Osteocyte (in vitro differentiated cells): Measurements from ENCODE around the gene ARHGEF3. TPM values are rescaled to one million over a fixed set of nuclear protein-coding genes. Genes with fewer than 3 reads are reported as not detected.

Experiments
- DNase-seq: peaks from one replicate; pipeline ENCODE4 v3.0.0; 2021; ENCODE audit warnings: mixed read lengths; ENCODE audit not compliant: unreplicated experiment; ENCODE audit errors: extremely low spot score
- H3K27ac Mint-ChIP-seq: one replicate; pipeline ENCODE4 v1.8.0; 2021; ENCODE audit warnings: mild to moderate bottlenecking, mixed read lengths; ENCODE audit not compliant: unreplicated experiment
- H3K27me3 Mint-ChIP-seq: one replicate; pipeline ENCODE4 v1.8.0; 2021; ENCODE audit warnings: mixed read lengths; ENCODE audit not compliant: unreplicated experiment
- H3K36me3 Mint-ChIP-seq: one replicate; pipeline ENCODE4 v1.8.0; 2021; ENCODE audit warnings: mixed read lengths; ENCODE audit not compliant: unreplicated experiment
- H3K4me1 Mint-ChIP-seq: one replicate; pipeline ENCODE4 v1.8.0; 2021; ENCODE audit warnings: mixed read lengths; ENCODE audit not compliant: unreplicated experiment
- H3K4me3 Mint-ChIP-seq: one replicate; pipeline ENCODE4 v1.8.0; 2021; ENCODE audit warnings: mild to moderate bottlenecking, moderate library complexity, mixed read lengths; ENCODE audit not compliant: unreplicated experiment
- H3K9me3 Mint-ChIP-seq: one replicate; pipeline ENCODE4 v1.8.0; 2021; ENCODE audit warnings: mixed read lengths; ENCODE audit not compliant: unreplicated experiment
- total RNA-seq: library from RNA; stranded (reverse); gene quantifications from 2 replicates; pipeline ENCODE4 v1.2.1, GENCODE V29; 2021
- TF ChIP-seq, protein P1 (sequence below): fragments of 200-600 bp; sonication (generic); IDR thresholded peaks from 2 replicates; pipeline ENCODE4 v1.5.0; 2021; ENCODE audit warnings: antibody characterized with exemption, mild to moderate bottlenecking, moderate library complexity

The ARHGEF3 gene
- total RNA-seq, 1 donor from 2014 or later, result 2.5 TPM

DNA sequence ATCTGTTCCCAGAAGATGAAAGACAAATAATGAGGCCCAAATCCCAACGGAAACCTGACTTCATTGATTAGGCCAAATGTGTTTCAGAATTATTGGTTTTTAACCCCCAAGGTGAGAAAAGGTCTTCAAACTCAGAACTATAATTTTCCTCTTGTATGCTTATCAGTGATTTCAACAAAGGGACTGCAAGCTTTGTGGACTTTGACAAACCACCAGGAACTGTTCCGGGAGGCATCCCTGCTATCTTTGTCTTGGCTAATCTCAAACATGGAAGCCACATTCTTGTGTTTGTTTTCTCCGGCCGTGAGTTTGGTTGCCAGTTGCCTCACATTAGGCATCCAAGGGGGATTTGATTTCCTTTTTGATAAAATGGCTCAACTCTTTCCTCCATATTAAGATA is 19.5 kb downstream of the ARHGEF3 start:
- DNase-seq, result no peak
- H3K4me3 Mint-ChIP-seq, result no peak overlapping the region
- TF ChIP-seq, protein P1, sequence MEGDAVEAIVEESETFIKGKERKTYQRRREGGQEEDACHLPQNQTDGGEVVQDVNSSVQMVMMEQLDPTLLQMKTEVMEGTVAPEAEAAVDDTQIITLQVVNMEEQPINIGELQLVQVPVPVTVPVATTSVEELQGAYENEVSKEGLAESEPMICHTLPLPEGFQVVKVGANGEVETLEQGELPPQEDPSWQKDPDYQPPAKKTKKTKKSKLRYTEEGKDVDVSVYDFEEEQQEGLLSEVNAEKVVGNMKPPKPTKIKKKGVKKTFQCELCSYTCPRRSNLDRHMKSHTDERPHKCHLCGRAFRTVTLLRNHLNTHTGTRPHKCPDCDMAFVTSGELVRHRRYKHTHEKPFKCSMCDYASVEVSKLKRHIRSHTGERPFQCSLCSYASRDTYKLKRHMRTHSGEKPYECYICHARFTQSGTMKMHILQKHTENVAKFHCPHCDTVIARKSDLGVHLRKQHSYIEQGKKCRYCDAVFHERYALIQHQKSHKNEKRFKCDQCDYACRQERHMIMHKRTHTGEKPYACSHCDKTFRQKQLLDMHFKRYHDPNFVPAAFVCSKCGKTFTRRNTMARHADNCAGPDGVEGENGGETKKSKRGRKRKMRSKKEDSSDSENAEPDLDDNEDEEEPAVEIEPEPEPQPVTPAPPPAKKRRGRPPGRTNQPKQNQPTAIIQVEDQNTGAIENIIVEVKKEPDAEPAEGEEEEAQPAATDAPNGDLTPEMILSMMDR, result no peak
- no peaks in the 10 kb centered on the region for H3K9me3 Mint-ChIP-seq
- peaks cover 20% of the 10 kb centered on the region for H3K4me1 Mint-ChIP-seq
- no peaks in the 10 kb centered on the region for H3K36me3 Mint-ChIP-seq
- H3K27ac Mint-ChIP-seq, result no peak overlapping the region
- peaks cover 23% of the 10 kb centered on the region for H3K27me3 Mint-ChIP-seq

DNA sequence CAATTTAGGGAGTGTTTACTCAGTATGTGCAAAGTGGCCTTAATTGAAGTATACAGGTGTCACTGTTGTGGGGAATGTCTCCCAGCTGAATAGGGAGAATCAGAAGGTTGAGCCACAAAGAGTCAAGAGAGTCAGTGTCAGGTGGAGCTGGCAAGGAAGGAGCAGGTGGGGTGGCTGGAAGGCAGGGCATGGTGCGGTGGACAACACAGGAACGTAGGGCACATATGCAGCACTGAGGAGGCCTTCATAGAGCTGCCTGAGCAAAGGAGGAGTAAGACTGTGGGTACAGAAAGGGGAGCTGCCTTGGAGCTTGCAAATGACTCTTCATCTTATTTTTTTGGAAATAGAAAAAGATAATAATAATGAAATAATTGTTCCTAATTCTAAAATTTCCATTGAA is 20.0 kb downstream of the ARHGEF3 start:
- TF ChIP-seq, protein P1, result no peak
- Mint-ChIP-seq H3K9me3 (no peaks in the 10 kb centered on the region), H3K4me1 (peaks cover 20% of the 10 kb centered on the region), H3K27me3 (peaks cover 24% of the 10 kb centered on the region), H3K36me3 (no peaks in the 10 kb centered on the region), H3K27ac (no peak overlapping the region), H3K4me3 (no peak overlapping the region)
- DNase-seq, result no peak

DNA sequence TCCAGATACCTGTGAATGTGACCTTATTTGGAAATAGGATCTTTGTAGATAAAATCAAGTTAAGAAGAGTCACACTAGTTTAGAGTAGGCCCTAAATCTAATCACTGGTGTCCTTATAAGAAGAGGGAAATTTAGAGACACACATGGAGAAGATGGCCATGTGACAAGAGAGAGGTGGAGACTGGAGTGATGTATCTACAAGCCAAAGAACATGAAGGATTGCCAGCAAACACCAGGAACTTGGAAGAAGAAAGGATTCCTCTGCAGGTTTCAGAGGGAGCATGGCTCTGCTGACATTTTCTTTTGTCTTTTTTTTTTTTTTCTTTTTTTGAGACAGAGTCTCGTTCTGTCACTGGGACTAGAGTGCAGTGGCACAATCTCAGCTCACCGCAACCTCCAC is 20.8 kb downstream of the ARHGEF3 start:
- H3K4me3 Mint-ChIP-seq, result no peak overlapping the region
- H3K36me3 Mint-ChIP-seq, result no peaks in the 10 kb centered on the region

DNA sequence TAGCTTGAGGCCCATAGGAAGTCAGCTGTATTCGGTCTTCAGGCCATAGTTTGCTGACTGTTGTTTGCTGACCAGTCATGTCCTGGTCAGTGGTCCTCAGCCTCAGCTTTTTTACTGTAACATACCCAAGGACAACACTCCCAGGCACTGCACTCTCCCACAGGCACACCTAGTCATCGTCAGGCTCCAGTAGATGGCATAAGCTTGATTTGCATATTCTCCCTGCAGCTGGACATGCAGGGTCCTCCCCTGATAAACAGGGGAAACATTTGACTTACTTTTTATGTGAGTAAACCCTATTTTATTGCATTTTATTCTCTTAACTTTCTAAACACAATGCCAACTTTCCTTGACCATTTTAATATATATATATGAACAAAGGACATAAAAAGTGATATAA is 22.9 kb downstream of the ARHGEF3 start:
- Mint-ChIP-seq H3K27me3 (peaks cover 29% of the 10 kb centered on the region), H3K36me3 (no peaks in the 10 kb centered on the region), H3K9me3 (no peaks in the 10 kb centered on the region), H3K4me3 (no peak overlapping the region), H3K4me1 (peaks cover 16% of the 10 kb centered on the region), H3K27ac (no peak overlapping the region)
- TF ChIP-seq, protein P1, result no peak
- DNase-seq, result no peak

More for the DNA sequence above, 20.8 kb downstream of the ARHGEF3 start:
- Mint-ChIP-seq H3K9me3 (no peaks in the 10 kb centered on the region), H3K27me3 (peaks cover 22% of the 10 kb centered on the region), H3K4me1 (peaks cover 22% of the 10 kb centered on the region), H3K27ac (no peak overlapping the region)
- TF ChIP-seq, protein P1, result no peak
- no peak for DNase-seq

DNA sequence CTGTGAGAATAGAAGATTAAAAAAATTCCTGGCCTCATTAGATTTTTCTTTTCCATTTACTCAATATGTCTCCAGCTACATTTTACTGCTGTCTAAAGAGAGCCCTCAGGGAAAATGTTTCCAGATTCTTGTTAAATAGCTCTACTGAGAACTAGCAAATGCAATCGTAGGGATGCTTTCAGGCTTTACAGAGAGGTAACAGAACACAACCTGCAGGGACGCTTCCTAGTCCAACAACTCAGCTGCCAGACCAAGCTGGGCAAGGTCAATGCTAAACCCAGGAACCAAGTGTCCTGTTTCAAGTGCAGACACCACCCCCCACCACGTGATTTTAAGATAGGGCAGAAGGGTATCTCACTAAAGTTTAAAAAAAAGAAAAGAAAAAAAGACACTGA is 25.2 kb downstream of the ARHGEF3 start:
- no peaks in the 10 kb centered on the region for H3K9me3 Mint-ChIP-seq
- TF ChIP-seq, protein P1, result no peak
- no peak overlapping the region for H3K27ac Mint-ChIP-seq
- peaks cover 29% of the 10 kb centered on the region for H3K27me3 Mint-ChIP-seq
- peaks cover 9% of the 10 kb centered on the region for H3K4me1 Mint-ChIP-seq
- no peak overlapping the region for H3K4me3 Mint-ChIP-seq
- DNase-seq, result no peak
- no peaks in the 10 kb centered on the region for H3K36me3 Mint-ChIP-seq
